ENCODE measurements around the gene BLTP3B. TPM values are rescaled to one million over a fixed set of nuclear protein-coding genes. Genes with fewer than 3 reads are reported as not detected.

BLTP3B gene
- total and polyA plus RNA-seq, 2 of the 13 experiments (the other 11 are each of a cell fraction or from before 2014, with no cell fraction given) = 15.6 to 24.4 TPM

GRCh38 chr12:100141998-100142850 is 450 bp downstream of the BLTP3B start (continued):
- TF ChIP-seq, protein P1, sequence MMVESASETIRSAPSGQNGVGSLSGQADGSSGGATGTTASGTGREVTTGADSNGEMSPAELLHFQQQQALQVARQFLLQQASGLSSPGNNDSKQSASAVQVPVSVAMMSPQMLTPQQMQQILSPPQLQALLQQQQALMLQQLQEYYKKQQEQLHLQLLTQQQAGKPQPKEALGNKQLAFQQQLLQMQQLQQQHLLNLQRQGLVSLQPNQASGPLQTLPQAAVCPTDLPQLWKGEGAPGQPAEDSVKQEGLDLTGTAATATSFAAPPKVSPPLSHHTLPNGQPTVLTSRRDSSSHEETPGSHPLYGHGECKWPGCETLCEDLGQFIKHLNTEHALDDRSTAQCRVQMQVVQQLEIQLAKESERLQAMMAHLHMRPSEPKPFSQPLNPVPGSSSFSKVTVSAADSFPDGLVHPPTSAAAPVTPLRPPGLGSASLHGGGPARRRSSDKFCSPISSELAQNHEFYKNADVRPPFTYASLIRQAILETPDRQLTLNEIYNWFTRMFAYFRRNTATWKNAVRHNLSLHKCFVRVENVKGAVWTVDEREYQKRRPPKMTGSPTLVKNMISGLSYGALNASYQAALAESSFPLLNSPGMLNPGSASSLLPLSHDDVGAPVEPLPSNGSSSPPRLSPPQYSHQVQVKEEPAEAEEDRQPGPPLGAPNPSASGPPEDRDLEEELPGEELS (CRISPR knock-in tag; IDR thresholded peaks at IDR 0.05) = peak; percentile 56; the same call in 1 of the 2 replicates
- TF ChIP-seq SAP130 (CRISPR knock-in tag; IDR thresholded peaks at IDR 0.05; ENCODE audit: low read depth) (peak; percentile 58), KLF12 (CRISPR knock-in tag; IDR thresholded peaks at IDR 0.05; ENCODE audit: borderline replicate concordance) (peak; percentile 37; the same call in 1 of the 2 replicates), ZNF614 (CRISPR knock-in tag; IDR thresholded peaks at IDR 0.05; ENCODE audit: borderline replicate concordance) (peak; percentile 22; the same call in 1 of the 2 replicates), ZNF383 (CRISPR knock-in tag; IDR thresholded peaks at IDR 0.05; ENCODE audit: borderline replicate concordance) (no peak), ZNF749 (CRISPR knock-in tag; IDR thresholded peaks at IDR 0.05; ENCODE audit: borderline replicate concordance) (0 out of 2 replicates have a peak, but pooled peaks have one; percentile 68), ZNF513 (CRISPR knock-in tag; conservative IDR thresholded peaks at IDR 0.05) (no peak), CHCHD3 (CRISPR knock-in tag; IDR thresholded peaks at IDR 0.05) (no peak), ZSCAN21 (CRISPR knock-in tag; IDR thresholded peaks at IDR 0.05; ENCODE audit: borderline replicate concordance) (no peak), ZFP90 (CRISPR knock-in tag; IDR thresholded peaks at IDR 0.05; ENCODE audit: borderline replicate concordance) (no peak), ZNF326 (CRISPR knock-in tag; IDR thresholded peaks at IDR 0.05; ENCODE audit: borderline replicate concordance) (no peak), FOSL2 (CRISPR knock-in tag; IDR thresholded peaks at IDR 0.05) (peak; percentile 45; the same call in 1 of the 2 replicates), ZNF280B (CRISPR knock-in tag; IDR thresholded peaks at IDR 0.05; ENCODE audit: borderline replicate concordance) (no peak), CCDC6 (CRISPR knock-in tag; IDR thresholded peaks at IDR 0.05) (peak; percentile 79), KAT8 (CRISPR knock-in tag; IDR thresholded peaks at IDR 0.05) (peak; percentile 29; the same call in 1 of the 2 replicates), ZNF432 (CRISPR knock-in tag; IDR thresholded peaks at IDR 0.05; ENCODE audit: borderline replicate concordance) (no peak), EED (CRISPR knock-in tag; IDR thresholded peaks at IDR 0.05) (peak; percentile 73; the same call in 1 of the 2 replicates), SMYD3 (CRISPR knock-in tag; IDR thresholded peaks at IDR 0.05) (no peak; the same call in 1 of the 2 replicates), RARA (CRISPR knock-in tag; IDR thresholded peaks at IDR 0.05) (peak; percentile 17; the same call in 1 of the 2 replicates), RXRB (CRISPR knock-in tag; IDR thresholded peaks at IDR 0.05; ENCODE audit: borderline replicate concordance) (0 out of 2 replicates have a peak, but pooled peaks have one; percentile 45), CEBPG (CRISPR knock-in tag; IDR thresholded peaks at IDR 0.05) (no peak)
- TF ChIP-seq, protein P2, sequence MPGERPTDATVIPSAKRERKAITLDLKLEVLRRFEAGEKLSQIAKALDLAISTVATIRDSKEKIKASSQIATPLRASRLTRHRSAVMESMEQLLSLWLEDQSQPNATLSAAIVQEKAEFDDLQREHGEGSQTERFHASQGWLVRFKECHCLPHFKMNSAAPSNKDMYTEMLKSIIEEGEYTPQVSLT (CRISPR knock-in tag; IDR thresholded peaks at IDR 0.05; ENCODE audit: borderline replicate concordance, low read depth) = no peak

Measured in HepG2 (cell line).